Pulmonary artery endothelial cell (primary cell): ENCODE results near the gene ARIH1. TPM values are rescaled to one million over a fixed set of nuclear protein-coding genes. Genes with fewer than 3 reads are reported as not detected.

ENCODE experiments used
- DNase-seq: peaks from one replicate; pipeline ENCODE4 v3.0.0-alpha.2; 2011; ENCODE audit warnings: low read depth, low spot score
- total RNA-seq: library from RNA; depleted of rRNA; stranded (reverse); fragments of >200 nt; gene quantifications from 2 replicates; pipeline ENCODE4 v1.2.3, GENCODE V29; 2014

Gene ARIH1
- total RNA-seq, 1 donor from 2014 or later, result 46.2 TPM

GRCh38 chr15:72486144-72486543, 12.0 kb downstream of the ARIH1 start:
- no peak for DNase-seq

GRCh38 chr15:72487070-72487797, 13.1 kb downstream of the ARIH1 start:
- no peak for DNase-seq

- no peak for DNase-seq
Measured at GRCh38 chr15:72488558-72488957, 14.4 kb downstream of the ARIH1 start.

- no peak for DNase-seq
Measured at GRCh38 chr15:72489943-72490554, 15.9 kb downstream of the ARIH1 start.

- DNase-seq, result no peak
Measured at GRCh38 chr15:72491768-72492167, 17.6 kb downstream of the ARIH1 start.

- DNase-seq, result no peak
Measured at GRCh38 chr15:72492733-72493132, 18.6 kb downstream of the ARIH1 start.

- no peak for DNase-seq
Measured at GRCh38 chr15:72493220-72493619, 19.1 kb downstream of the ARIH1 start.

- no peak for DNase-seq
Measured at GRCh38 chr15:72495007-72495406, 20.9 kb downstream of the ARIH1 start.

- no peak for DNase-seq
Measured at GRCh38 chr15:72496783-72497182, 22.7 kb downstream of the ARIH1 start.

- no peak for DNase-seq
Measured at GRCh38 chr15:72497402-72497801, 23.3 kb downstream of the ARIH1 start.

- no peak for DNase-seq
Measured at GRCh38 chr15:72502220-72502809, 28.2 kb downstream of the ARIH1 start.

- no peak for DNase-seq
Measured at GRCh38 chr15:72503147-72503546, 29.0 kb downstream of the ARIH1 start.

- DNase-seq, result no peak
Measured at GRCh38 chr15:72507402-72508092, 33.4 kb downstream of the ARIH1 start.

GRCh38 chr15:72509484-72509883, 35.4 kb downstream of the ARIH1 start:
- no peak for DNase-seq

GRCh38 chr15:72511536-72511935, 37.4 kb downstream of the ARIH1 start:
- DNase-seq, result no peak

GRCh38 chr15:72515591-72516389, 41.7 kb downstream of the ARIH1 start:
- DNase-seq, result no peak

- DNase-seq, result no peak
Measured at GRCh38 chr15:72516777-72517176, 42.6 kb downstream of the ARIH1 start.

- DNase-seq, result no peak
Measured at GRCh38 chr15:72521682-72522081, 47.6 kb downstream of the ARIH1 start.

- no peak for DNase-seq
Measured at GRCh38 chr15:72532991-72533601, 59.0 kb downstream of the ARIH1 start.

GRCh38 chr15:72534523-72534922, 60.4 kb downstream of the ARIH1 start:
- no peak for DNase-seq

GRCh38 chr15:72535911-72536310, 61.8 kb downstream of the ARIH1 start:
- no peak for DNase-seq
